ENCODE results near the gene PIGS. TPM values are rescaled to one million over a fixed set of nuclear protein-coding genes. Genes with fewer than 3 reads are reported as not detected.
"Not testable (repeated sequence)": the region's sequence is repeated elsewhere in the genome, so short reads cannot be mapped to it uniquely, and the experiment has no call there.

PIGS gene
- total RNA-seq = 65.9 and 86.0 TPM in 2 replicates

GRCh38 chr17:28571361-28572122 lies at the start of gene PIGS:
PIGS (minus strand) TSS chr17:28571524; CDS start chr17:28571496, 28 bp downstream.
- peak; percentile 94 for DNase-seq

- DNase-seq = no peak
Measured at GRCh38 chr17:28620010-28620409, 48.7 kb upstream of the PIGS start.

DNA sequence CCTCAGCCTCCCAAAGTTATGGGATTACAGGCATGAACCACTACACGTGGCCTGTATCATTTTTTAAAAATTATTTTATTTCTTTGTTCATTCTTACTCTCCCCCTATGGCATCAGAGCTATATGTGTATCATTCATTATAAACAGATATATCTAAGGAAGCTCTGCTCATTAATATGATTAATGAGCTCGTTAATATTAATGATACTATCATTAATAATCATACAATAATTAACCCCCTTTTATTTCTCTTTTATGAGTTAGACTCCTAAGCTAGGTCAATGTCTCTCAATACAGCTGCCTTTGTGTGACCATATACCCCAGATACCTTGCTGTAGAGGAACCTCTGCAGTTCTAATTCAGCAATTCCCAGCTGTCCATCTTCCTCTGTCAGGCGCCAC lies 47.1 kb upstream of the PIGS start:
- no peak for DNase-seq

DNA sequence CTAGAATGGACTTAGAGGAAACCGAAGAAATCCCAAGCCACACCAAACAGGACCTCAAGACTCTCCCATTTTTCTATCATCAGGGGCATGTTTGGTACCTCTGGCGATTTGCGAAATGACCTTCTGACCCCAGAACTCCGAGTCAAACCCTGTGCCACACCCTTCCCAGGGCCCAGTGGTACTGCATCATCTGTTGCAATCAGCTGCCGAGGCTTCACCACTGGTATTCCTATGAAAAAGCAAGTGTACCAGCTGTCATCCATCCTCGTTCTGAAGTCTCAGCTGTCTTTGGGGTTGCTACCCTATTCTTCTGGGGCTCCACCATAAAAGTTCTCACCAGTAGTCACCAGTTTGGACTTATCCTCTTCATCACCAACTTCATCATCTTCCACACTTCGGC lies 45.0 kb upstream of the PIGS start:
- no peak for DNase-seq

- no peak for DNase-seq
Measured at GRCh38 chr17:28615260-28615940, 44.1 kb upstream of the PIGS start.

DNA sequence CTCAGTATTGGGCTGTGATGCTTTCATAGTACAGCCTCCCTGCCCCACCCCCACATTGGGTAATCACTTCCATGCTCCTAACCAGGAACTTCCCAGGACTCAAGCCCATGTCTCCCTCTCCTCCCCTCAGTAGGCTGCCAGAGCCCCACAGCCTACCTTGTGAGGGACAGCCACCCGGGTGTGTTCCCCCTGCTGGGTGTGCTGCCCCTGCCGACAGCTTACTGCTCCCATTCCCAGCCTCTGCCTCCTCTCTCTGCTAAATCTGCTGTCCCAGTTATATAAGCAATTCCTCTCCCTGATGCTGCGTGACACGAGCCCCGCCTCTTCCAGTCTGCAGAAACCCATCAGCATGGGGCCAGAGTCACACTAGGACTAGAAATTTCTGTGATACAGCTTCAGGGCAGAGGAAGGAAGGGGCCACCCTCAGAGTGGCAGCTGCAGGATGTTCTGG lies 42.6 kb upstream of the PIGS start, which contains the start of gene RSKR:
Gene RSKR, minus strand, starts transcription at position 255 of the 451 bp plus-strand sequence. Its CDS starts 24 bp downstream, at position 231.
- no peak for DNase-seq

- peak; percentile 67 for DNase-seq
Measured at GRCh38 chr17:28612936-28613872, 41.9 kb upstream of the PIGS start.

- peak; percentile 9 for DNase-seq
Measured at GRCh38 chr17:28612531-28612930, 41.2 kb upstream of the PIGS start.

DNA sequence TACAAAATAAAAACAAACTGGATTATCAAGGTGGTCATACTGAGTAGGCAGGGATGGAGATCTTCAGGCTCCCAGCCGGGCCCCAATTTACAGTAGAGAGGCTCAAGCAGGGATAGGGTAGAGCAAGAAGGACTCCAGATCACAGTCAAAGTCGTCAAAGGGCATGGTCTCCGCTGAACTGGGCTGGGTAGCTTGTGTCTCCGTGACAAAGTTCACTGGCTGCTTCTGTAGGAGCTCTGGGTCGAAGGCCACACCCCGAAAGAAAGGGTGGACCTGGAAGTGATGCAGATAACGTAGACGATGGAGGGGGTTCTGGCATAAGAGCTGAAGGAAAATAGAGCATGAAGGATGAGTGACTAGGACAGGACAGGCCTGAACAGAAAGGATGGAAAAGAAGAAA lies 39.1 kb upstream of the PIGS start:
- no peak for DNase-seq

GRCh38 chr17:28604031-28604430 lies 32.7 kb upstream of the PIGS start:
- not testable (repeated sequence) for DNase-seq

GRCh38 chr17:28599311-28600184 lies 28.2 kb upstream of the PIGS start:
- peak; percentile 89 for DNase-seq

DNA sequence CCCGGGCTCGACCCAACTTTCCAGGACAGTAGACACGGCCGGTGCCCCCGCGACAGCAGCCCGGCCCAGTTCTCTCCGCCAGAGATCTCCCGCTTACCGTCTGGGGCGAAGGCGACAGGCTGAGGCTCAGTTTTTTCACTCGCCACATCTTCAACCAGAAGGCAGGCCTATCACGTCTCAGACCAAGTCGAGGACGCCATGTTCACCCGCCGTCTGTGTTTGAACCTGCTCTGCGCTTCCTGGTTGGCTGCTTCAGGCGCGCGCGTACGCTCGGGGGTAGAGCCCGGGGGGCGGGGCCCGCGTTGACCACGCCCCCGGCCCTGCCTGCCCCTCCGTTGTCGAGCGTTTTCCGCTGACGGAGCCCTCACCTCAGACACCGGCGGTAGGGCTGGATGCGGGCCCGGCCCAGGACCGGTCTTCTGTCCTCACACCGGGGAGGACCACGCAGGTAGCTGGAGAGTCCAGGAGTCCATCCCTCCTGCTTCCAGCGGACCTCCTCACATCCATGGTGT lies 27.5 kb upstream of the PIGS start, which contains the start of gene SPAG5:
Gene SPAG5, minus strand, starts transcription at position 227 of the 512 bp plus-strand sequence. Its CDS starts 79 bp downstream, at position 148.
- peak; percentile 95 for DNase-seq

DNA sequence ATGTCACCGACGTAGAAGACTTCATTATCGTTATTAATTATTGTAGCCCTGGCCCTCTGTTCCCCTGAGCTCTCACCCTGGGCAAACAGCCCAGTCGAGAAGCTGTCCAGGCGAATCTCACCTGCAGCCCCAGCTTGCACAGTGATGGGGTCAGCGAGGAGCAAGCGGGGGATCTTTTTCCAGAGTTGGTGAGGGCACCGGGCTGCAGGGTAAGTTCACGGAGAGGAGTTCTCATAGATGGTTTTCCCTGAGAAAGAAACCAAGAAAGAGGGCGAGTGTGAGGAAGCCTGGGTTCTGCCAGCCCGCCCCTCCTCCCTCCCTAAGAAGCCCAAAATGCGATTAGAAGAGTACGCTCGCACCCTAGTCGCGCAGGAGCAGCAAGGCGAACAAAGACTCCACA lies 27.1 kb upstream of the PIGS start:
- DNase-seq = no peak

DNA sequence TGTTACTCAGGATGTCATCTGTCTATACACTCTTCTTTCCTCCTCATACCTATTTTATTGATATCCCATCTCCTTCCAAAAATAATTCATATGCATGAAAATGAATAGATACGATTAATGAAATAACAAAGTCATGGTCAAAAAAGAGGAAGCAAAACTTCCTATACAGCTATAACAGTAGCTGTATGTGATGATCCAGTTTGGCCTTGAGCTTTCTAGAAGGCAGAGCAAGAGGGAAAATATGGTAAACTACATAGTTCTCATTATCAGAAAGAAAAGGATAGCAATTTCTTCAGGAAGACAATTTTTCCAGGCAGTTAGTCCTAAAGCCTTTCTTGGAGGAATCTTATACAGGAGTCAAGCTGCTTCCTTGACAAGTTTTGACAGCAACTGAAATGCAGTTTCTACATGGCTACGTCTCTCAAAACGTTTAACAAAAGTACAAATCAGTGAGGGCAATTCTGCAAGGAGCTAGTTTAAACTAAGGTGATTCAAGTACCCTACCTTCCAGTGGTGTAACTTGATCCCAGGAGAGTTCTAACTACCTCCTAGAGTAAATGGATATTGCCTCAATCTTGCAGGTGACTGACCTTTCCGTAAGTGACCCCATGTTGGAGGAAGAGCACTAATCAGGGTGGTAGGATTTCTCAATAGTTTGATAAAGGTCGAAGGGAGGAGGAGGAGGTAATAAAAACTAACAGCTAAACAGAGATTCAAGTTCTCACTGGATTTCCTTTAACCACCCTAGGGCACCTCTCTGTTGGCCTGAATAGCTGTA lies 26.5 kb upstream of the PIGS start:
- DNase-seq = no peak

- DNase-seq = no peak
Measured at GRCh38 chr17:28592260-28592659, 20.9 kb upstream of the PIGS start.

DNA sequence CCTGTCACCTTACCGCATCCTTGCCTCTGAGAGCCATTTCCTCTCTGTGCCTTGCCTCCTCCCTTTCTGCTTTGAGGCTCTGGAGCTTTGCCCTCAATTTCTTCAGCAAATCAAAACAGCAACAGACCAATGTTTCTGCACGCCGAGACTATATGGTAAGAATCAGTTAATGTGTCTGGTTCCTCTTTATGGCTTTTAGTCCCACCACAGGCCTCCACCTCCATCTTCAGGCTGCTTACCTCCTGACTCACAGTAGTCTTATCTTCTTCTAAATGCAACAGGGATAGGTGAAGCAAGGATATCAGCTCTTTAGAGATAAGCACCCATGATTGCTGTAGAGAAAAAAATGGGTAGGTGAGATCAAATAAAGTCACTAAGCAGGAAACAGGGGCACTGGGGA lies 14.5 kb upstream of the PIGS start:
- no peak for DNase-seq

DNA sequence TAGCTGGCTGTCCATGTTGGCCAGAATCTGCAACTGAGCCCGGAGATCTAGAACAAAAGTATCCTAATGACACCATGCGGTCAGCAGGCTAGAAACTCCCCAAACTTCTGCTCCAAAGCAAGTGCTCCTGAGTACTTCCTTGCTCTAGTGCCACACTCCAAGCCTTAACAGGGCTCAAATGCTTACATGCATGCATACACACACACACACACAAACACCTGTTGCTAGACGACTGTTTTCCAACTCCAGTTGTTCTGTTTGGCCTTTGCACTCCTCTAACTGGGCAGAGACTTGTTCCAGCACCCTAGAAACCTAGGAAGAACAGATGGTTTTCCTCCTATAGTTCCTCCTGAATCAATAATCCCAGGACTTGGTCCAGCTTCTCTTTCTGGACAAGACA lies 13.1 kb upstream of the PIGS start:
- DNase-seq = no peak

DNA sequence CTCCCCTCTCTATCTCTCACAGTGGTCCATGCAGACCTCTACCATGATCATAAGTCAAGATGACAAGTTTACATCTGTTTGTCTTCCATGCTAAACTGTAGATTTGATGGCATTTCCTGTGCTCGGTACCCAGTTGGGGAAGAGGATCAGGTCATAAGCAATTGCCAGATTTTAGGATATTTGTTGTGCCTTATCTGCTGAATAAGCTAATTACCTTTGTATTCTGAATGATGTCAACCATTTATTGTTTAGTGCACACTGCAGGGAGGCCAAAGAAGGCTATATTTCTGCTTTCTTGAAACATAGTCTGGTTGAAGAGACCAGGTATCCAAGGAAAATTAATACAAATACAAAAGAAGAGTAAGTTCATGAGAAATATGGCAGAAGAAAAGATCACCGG lies 11.2 kb upstream of the PIGS start:
- no peak for DNase-seq

DNA sequence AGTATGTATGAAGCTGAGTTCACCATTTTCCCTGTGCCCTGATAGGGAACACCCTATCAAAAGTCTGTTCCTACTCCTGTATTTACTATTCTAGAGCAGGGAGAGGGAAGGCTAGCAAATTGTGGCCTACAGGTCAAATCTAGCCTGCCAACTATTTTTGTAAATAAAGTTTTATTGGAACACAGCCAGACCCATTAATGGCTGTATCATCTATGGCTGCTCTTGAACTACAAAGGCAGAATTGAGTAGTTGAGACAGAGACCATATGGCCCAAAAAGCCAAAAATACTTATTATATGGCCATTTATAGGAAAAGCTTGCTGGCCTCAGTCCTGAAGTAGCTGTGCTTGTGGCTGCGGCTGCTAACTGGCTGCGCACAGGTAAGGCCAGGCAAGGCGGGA lies 9.6 kb upstream of the PIGS start:
- no peak for DNase-seq

GRCh38 chr17:28579526-28579925 lies 8.2 kb upstream of the PIGS start:
- no peak for DNase-seq
